ENCODE data around the gene CHRM5.

The CHRM5 gene

DNA sequence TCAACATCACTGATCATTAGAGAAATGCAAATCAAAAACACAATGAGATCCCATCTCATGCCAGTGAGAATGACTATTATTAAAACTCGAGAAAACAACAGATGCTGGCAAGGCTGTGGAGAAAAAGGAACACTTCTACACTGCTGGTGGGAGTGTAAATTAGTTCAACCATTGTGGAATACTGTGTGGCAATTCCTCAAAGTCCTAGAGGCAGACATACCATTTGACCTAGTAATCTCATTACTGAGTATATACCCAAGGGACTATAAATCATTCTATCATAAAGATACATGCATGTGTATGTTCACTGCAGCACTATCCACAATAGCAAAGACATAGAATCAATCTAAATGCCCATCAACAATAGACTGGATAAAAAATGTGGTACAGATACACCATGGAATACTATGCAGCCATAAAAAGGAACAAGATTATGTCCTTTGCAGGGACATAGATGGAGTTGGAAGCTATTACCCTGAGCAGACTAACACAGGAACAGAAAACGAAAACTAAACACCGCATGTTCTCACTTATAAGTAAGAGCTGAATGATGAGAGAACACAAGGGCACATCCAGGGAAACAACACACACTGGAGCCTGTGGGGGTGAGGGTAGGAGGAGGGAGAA, 85.9 kb downstream of the CHRM5 start:
- no peak for TF ChIP-seq ZFX (IDR thresholded peaks at IDR 0.05)
- TF ChIP-seq, protein P1, sequence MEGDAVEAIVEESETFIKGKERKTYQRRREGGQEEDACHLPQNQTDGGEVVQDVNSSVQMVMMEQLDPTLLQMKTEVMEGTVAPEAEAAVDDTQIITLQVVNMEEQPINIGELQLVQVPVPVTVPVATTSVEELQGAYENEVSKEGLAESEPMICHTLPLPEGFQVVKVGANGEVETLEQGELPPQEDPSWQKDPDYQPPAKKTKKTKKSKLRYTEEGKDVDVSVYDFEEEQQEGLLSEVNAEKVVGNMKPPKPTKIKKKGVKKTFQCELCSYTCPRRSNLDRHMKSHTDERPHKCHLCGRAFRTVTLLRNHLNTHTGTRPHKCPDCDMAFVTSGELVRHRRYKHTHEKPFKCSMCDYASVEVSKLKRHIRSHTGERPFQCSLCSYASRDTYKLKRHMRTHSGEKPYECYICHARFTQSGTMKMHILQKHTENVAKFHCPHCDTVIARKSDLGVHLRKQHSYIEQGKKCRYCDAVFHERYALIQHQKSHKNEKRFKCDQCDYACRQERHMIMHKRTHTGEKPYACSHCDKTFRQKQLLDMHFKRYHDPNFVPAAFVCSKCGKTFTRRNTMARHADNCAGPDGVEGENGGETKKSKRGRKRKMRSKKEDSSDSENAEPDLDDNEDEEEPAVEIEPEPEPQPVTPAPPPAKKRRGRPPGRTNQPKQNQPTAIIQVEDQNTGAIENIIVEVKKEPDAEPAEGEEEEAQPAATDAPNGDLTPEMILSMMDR (conservative IDR thresholded peaks at IDR 0.05), result no peak

GRCh38 chr15:34055868-34056595, 87.7 kb downstream of the CHRM5 start:
- TF ChIP-seq ZFX (IDR thresholded peaks at IDR 0.05), result no peak
- TF ChIP-seq, protein P1 (conservative IDR thresholded peaks at IDR 0.05), result no peak
- H3K27ac ChIP-seq, result no peak overlapping the region

More for the DNA sequence above, 85.9 kb downstream of the CHRM5 start:
- no peak overlapping the region for H3K27ac ChIP-seq

- TF ChIP-seq, protein P1 (conservative IDR thresholded peaks at IDR 0.05), result no peak
- no peak for TF ChIP-seq ZFX (IDR thresholded peaks at IDR 0.05)
Measured at GRCh38 chr15:34056911-34057310, 88.6 kb downstream of the CHRM5 start.

DNA sequence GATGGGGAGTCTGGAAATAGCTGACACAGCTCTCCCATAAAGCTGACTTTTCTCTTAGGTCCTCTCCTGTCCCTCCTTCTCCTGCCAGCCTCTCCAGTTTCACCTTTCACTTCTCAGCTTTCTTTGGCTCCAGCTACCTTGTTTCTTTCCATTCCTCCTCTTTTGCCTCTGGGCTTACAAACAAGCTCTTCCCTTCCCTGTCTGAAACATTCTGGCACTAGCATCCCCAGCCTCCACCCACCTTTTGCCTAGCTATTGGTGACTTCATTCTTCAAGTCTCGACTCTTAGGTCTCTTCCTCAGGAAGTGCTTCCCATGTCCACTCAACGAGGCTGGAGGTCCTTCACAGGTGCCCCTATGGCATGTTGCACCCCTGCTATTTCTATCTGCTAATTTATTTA, 91.2 kb downstream of the CHRM5 start:
- TF ChIP-seq, protein P1 (conservative IDR thresholded peaks at IDR 0.05), result no peak
- no peak for TF ChIP-seq ZFX (IDR thresholded peaks at IDR 0.05)
- no peak overlapping the region for H3K27ac ChIP-seq

More at GRCh38 chr15:34056911-34057310, 88.6 kb downstream of the CHRM5 start:
- H3K27ac ChIP-seq, result no peak overlapping the region

DNA sequence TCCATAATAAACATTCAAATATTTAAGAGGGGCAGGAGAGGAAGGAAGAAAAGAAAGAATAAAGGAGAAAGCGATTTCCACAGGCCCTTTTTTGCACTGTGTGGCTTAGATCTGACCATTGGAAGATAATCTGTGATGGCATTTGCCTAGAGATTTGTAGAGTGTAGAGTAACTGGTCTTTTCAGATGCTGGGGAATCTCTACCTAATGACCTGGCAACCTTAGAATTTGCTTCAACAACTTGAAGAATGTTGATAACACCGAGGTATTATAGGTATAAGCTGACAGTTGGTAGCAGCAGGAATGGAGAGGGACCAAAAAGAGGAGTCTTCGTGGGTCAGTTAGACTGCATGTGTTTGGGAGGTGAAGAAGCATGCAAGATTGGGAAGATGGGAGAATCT, 91.6 kb downstream of the CHRM5 start:
- TF ChIP-seq ZFX (IDR thresholded peaks at IDR 0.05), result no peak
- H3K27ac ChIP-seq, result no peak overlapping the region

- TF ChIP-seq, protein P1 (conservative IDR thresholded peaks at IDR 0.05), result no peak
- no peak for TF ChIP-seq ZFX (IDR thresholded peaks at IDR 0.05)
- no peak overlapping the region for H3K27ac ChIP-seq
Measured at GRCh38 chr15:34064438-34064837, 96.1 kb downstream of the CHRM5 start.

- no peak for TF ChIP-seq ZFX (IDR thresholded peaks at IDR 0.05)
- TF ChIP-seq, protein P1 (conservative IDR thresholded peaks at IDR 0.05), result no peak
- no peak overlapping the region for H3K27ac ChIP-seq
Measured at GRCh38 chr15:34065261-34065660, 97.0 kb downstream of the CHRM5 start.
